Activated CD4-positive, alpha-beta T cell treated with anti-CD3 and anti-CD28 coated beads for 36 hours (primary cell): ENCODE data around the gene YIPF5. TPM values are rescaled to one million over a fixed set of nuclear protein-coding genes. Genes with fewer than 3 reads are reported as not detected.
A peak's percentile ranks its signal among the peaks of the same experiment; 100 is the strongest.

Experiments
- ATAC-seq: fragments of 200-7000 bp; cut with Tn5 transposase; one replicate; pipeline ENCODE4 v1.10.0; 2021; ENCODE audit warnings: mild to moderate bottlenecking, moderate library complexity
- CTCF ChIA-PET: fragments of 350-600 bp; sonication (Branson Sonifier 250); formaldehyde crosslinking; loops from one replicate; lab custom pipeline; 2021; ENCODE audit warnings: antibody characterized with exemption; lab: Charles Lee
- POLR2A ChIA-PET: fragments of 350-600 bp; sonication (Branson Sonifier 250); formaldehyde crosslinking; loops from one replicate; lab custom pipeline; 2021; ENCODE audit warnings: antibody characterized with exemption, inconsistent platforms; lab: Charles Lee
- DNase-seq: peaks from one replicate; pipeline ENCODE4 v3.0.0-alpha.2; 2020
- H3K27ac Mint-ChIP-seq: one replicate; pipeline ENCODE4 v1.8.0; 2021; ENCODE audit warnings: mixed read lengths
- H3K27me3 Mint-ChIP-seq: one replicate; pipeline ENCODE4 v1.8.0; 2021; ENCODE audit warnings: mixed read lengths
- H3K36me3 Mint-ChIP-seq: one replicate; pipeline ENCODE4 v1.8.0; 2021; ENCODE audit warnings: low read depth, mixed read lengths
- H3K4me1 Mint-ChIP-seq: one replicate; pipeline ENCODE4 v1.8.0; 2021; ENCODE audit warnings: mixed read lengths
- H3K4me3 Mint-ChIP-seq: one replicate; pipeline ENCODE4 v1.8.0; 2021; ENCODE audit warnings: mild to moderate bottlenecking, moderate library complexity, mixed read lengths
- H3K9me3 Mint-ChIP-seq: one replicate; pipeline ENCODE4 v1.8.0; 2021; ENCODE audit warnings: low read depth, mixed read lengths
- intact Hi-C, 2 experiments: fragments of 100-400 bp; cut with DNase I in 1 of 2; cut with micrococcal nuclease in 1 of 2; formaldehyde crosslinking; loops; one replicate each; pipeline versions ENCODE4 v1.14.2 to v1.15.1; 2022 to 2024; cut with DNase I, micrococcal nuclease
- total RNA-seq, 2 experiments: library from RNA; stranded (reverse); gene quantifications; one replicate each; pipeline ENCODE4 v1.2.3, GENCODE V29; 2021

YIPF5 gene
- total RNA-seq, result 10 to 100 TPM; 39.1 to 44.2 TPM

DNA sequence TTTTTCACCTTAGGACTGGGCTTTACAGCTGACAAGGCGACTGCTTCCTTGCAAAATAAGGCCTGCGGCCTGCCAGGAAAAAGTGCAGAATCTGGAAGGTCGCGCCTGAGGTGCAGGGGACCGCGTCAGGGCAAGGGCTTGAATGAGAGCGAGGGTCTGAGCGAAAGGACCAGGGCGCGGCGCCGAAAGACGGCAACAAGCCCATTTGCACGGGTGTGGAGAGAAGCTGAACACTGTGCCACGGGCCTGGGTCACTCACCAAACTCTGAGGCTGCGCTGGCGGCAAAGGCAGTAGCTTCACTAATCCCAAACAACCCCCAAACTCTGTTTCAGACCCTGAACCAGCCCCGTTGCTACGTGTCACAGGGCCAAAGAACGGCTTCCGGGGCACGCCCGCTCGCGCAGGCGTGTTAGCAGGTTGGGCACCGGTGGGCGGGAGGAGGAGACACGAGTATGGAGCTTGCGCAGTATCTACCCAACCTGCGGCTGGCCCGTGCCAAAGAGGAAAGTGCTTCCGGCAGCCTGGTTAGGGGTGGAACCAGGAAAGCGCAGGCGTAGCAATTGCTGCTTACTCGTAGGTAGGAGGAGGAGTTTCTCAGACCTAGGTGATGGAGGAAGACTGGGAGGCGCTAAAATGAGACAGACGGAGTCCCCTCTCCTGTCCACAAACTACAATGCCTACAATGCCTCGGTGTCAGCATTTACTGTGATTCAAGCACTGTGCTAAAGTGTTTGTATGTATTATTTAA, at the start of gene YIPF5, which contains the start of gene KCTD16:
YIPF5 (minus strand) TSS at position 384 of the 749 bp plus-strand sequence. CDS start 704 bp downstream, outside the sequence.
KCTD16 (plus strand) TSS at position 598 of the 749 bp plus-strand sequence.
- CTCF ChIA-PET, result interaction anchor here (0.6 to 4.6 kb wide), 6 partner anchors 10 to 1065 kb away, joined by 3 to 37 read pairs (median 5); no protein-coding TSS in a partner anchor
- peaks cover 20% of the 10 kb centered on the region for H3K36me3 Mint-ChIP-seq

GRCh38 chr5:144219869-144220268, 49.4 kb upstream of the YIPF5 start:
- no peaks in the 10 kb centered on the region for H3K4me1 Mint-ChIP-seq
- H3K27me3 Mint-ChIP-seq, result peaks cover 14% of the 10 kb centered on the region
- H3K27ac Mint-ChIP-seq, result no peak overlapping the region
- POLR2A ChIA-PET, result no interaction called here
- ATAC-seq (no peak), DNase-seq (no peak)
- H3K4me3 Mint-ChIP-seq, result no peak overlapping the region
- intact Hi-C loops, result no loop called here
- CTCF ChIA-PET, result no interaction called here
- no peaks in the 10 kb centered on the region for H3K9me3 Mint-ChIP-seq
- no peaks in the 10 kb centered on the region for H3K36me3 Mint-ChIP-seq

More for the DNA sequence above, at the start of gene YIPF5, which contains the start of gene KCTD16:
- peak within 1 kb of the TSS; percentile 96 for H3K27ac Mint-ChIP-seq
- H3K4me3 Mint-ChIP-seq, result peak within 1 kb of the TSS; percentile 99
- DNase-seq (peak; percentile 98), ATAC-seq (peak; percentile 98)
- H3K4me1 Mint-ChIP-seq, result peaks cover 43% of the 10 kb centered on the region
- POLR2A ChIA-PET, result interaction anchor here (0.9 to 1.1 kb wide), 2 partner anchors 20 to 21 kb away, joined by 3 to 5 read pairs; no protein-coding TSS in a partner anchor
- no peaks in the 10 kb centered on the region for H3K27me3 Mint-ChIP-seq
- intact Hi-C loops, result loop anchor here (1.0 to 2.0 kb wide), 5 partner anchors 20 to 1400 kb away; partner anchors contain the start of gene ARHGAP26 (in 1 of the 2)
- H3K9me3 Mint-ChIP-seq, result no peaks in the 10 kb centered on the region

GRCh38 chr5:144210655-144211054, 40.2 kb upstream of the YIPF5 start:
- POLR2A ChIA-PET, result no interaction called here
- intact Hi-C loops, result no loop called here
- H3K9me3 Mint-ChIP-seq, result no peaks in the 10 kb centered on the region
- H3K27ac Mint-ChIP-seq, result no peak overlapping the region
- CTCF ChIA-PET, result no interaction called here
- ATAC-seq, result no peak
- no peaks in the 10 kb centered on the region for H3K4me1 Mint-ChIP-seq
- H3K4me3 Mint-ChIP-seq, result no peak overlapping the region
- H3K27me3 Mint-ChIP-seq, result peaks cover 40% of the 10 kb centered on the region
- no peaks in the 10 kb centered on the region for H3K36me3 Mint-ChIP-seq
- DNase-seq, result no peak

- Mint-ChIP-seq H3K9me3 (no peaks in the 10 kb centered on the region), H3K36me3 (no peaks in the 10 kb centered on the region), H3K4me3 (no peak overlapping the region), H3K27me3 (peaks cover 43% of the 10 kb centered on the region), H3K4me1 (peaks cover 3% of the 10 kb centered on the region), H3K27ac (no peak overlapping the region)
- intact Hi-C loops, result loop anchor here (10.0 kb wide), 2 partner anchors 185 to 1835 kb away; no protein-coding TSS in a partner anchor
- ATAC-seq (no peak), DNase-seq (no peak)
- POLR2A ChIA-PET, result interaction anchor here (0.6 kb wide), 1 partner anchor 1632 kb away, joined by 3 read pairs; no protein-coding TSS in a partner anchor
- CTCF ChIA-PET, result no interaction called here
Observed at GRCh38 chr5:144209361-144209760, 38.9 kb upstream of the YIPF5 start.

- POLR2A ChIA-PET, result no interaction called here
- Mint-ChIP-seq H3K4me1 (peaks cover 7% of the 10 kb centered on the region), H3K9me3 (no peaks in the 10 kb centered on the region), H3K36me3 (no peaks in the 10 kb centered on the region), H3K27ac (no peak overlapping the region), H3K27me3 (peaks cover 42% of the 10 kb centered on the region), H3K4me3 (no peak overlapping the region)
- intact Hi-C loops, result loop anchor here (10.0 kb wide), 2 partner anchors 187 to 1837 kb away; no protein-coding TSS in a partner anchor
- ATAC-seq (no peak), DNase-seq (no peak)
- CTCF ChIA-PET, result interaction anchor here (0.7 to 1.6 kb wide), 2 partner anchors 18 to 329 kb away, joined by 3 to 4 read pairs; no protein-coding TSS in a partner anchor
Observed at GRCh38 chr5:144207875-144208444, 37.5 kb upstream of the YIPF5 start.

DNA sequence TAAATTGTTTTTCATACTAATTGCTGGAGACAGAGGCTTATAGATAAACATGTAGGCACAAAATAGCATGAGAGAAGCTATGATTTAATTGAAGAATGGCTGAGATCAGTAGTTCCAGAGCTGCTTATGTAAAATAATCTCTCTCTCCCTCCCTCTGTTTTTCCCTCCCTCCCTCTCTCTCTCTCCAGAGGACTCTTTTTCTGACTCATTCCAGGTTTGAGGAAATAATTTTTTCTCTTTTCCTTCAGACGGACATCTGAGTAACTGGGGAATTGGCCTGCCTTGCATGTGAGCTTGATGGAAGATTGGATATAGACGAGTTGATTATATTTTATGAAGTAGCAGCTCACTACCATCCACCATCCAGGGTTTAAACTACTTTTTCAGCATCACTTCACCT, 35.7 kb upstream of the YIPF5 start:
- intact Hi-C loops, result loop anchor here (10.0 kb wide), 2 partner anchors 189 to 1839 kb away; no protein-coding TSS in a partner anchor
- H3K27me3 Mint-ChIP-seq, result peaks cover 41% of the 10 kb centered on the region
- POLR2A ChIA-PET, result interaction anchor here (0.6 kb wide), 2 partner anchors 36 to 966 kb away, joined by 3 to 4 read pairs; no protein-coding TSS in a partner anchor
- H3K4me1 Mint-ChIP-seq, result peaks cover 17% of the 10 kb centered on the region
- no peak for ATAC-seq
- DNase-seq, result no peak
- no peak overlapping the region for H3K27ac Mint-ChIP-seq
- H3K9me3 Mint-ChIP-seq, result no peaks in the 10 kb centered on the region
- H3K4me3 Mint-ChIP-seq, result no peak overlapping the region
- CTCF ChIA-PET, result interaction anchor here (0.6 to 1.8 kb wide), 6 partner anchors 11 to 1620 kb away, joined by 3 to 9 read pairs (median 3); no protein-coding TSS in a partner anchor
- H3K36me3 Mint-ChIP-seq, result no peaks in the 10 kb centered on the region

- ChIA-PET POLR2A (no interaction called here), CTCF (interaction anchor here (0.7 to 1.8 kb wide), 5 partner anchors 58 to 1941 kb away, joined by 3 to 9 read pairs (median 3); no protein-coding TSS in a partner anchor)
- Mint-ChIP-seq H3K27me3 (peaks cover 42% of the 10 kb centered on the region), H3K27ac (no peak overlapping the region), H3K4me1 (peaks cover 17% of the 10 kb centered on the region), H3K4me3 (no peak overlapping the region), H3K9me3 (no peaks in the 10 kb centered on the region), H3K36me3 (no peaks in the 10 kb centered on the region)
- intact Hi-C loops, result loop anchor here (2.0 to 10.0 kb wide), 3 partner anchors 190 to 1840 kb away; no protein-coding TSS in a partner anchor
- DNase-seq (peak; percentile 13), ATAC-seq (no peak)
Observed at GRCh38 chr5:144205141-144205551, 34.7 kb upstream of the YIPF5 start.

DNA sequence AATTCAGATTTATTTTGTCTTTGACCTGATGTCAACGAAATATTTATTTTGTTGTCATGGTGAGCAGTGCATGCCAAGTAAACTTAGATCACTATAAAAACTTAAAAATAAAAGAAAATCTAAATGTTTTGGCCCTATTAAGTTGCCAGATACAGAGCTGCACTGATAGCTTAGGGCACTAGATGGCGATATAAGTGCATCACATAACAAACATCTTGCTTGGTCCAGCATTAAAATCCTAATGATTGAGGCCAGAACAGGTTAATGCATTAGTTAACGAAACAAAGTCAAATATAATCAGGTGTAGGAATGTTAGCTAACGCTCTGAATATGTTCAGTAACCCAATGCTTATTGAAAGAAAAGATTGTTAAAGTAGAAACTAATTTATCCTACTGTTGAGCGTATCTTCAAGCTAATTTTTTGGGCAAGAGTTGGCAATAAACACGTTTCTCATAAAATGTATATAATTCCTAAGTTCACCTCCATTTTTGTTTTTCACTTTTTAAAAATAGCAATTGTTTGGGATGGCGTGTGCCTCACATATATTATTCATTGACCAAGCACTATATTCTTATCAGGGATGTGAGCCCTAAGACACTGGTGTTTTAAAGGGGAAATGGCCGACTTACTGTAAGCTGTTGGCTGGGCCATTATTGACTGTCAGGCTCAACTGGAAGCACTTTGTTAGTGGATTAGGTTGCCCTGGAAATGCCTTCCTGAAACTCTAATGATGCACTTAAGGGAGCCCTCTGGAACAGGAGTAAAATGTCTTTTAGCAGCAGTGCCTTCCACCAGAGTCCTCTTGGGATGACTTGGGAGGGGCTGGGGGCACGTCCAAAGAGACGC, 33.5 kb upstream of the YIPF5 start:
- peak; percentile 44 for DNase-seq
- Mint-ChIP-seq H3K4me3 (no peak overlapping the region), H3K4me1 (peaks cover 17% of the 10 kb centered on the region), H3K9me3 (no peaks in the 10 kb centered on the region), H3K27me3 (peaks cover 44% of the 10 kb centered on the region), H3K36me3 (no peaks in the 10 kb centered on the region), H3K27ac (no peak overlapping the region)
- ChIA-PET CTCF (interaction anchor here (0.6 to 1.6 kb wide), 31 partner anchors 8 to 1927 kb away, joined by 3 to 16 read pairs (median 4); no protein-coding TSS in a partner anchor), POLR2A (interaction anchor here (0.6 to 1.1 kb wide), 3 partner anchors 10 to 375 kb away, joined by 3 to 8 read pairs (median 3); no protein-coding TSS in a partner anchor)
- peak; percentile 61 for ATAC-seq
- intact Hi-C loops, result loop anchor here (1.0 to 10.0 kb wide), 7 partner anchors 191 to 1848 kb away; no protein-coding TSS in a partner anchor

- POLR2A ChIA-PET, result no interaction called here
- Mint-ChIP-seq H3K27ac (no peak overlapping the region), H3K4me3 (no peak overlapping the region), H3K27me3 (peaks cover 40% of the 10 kb centered on the region), H3K9me3 (no peaks in the 10 kb centered on the region), H3K4me1 (peaks cover 17% of the 10 kb centered on the region), H3K36me3 (no peaks in the 10 kb centered on the region)
- DNase-seq (peak; percentile 28), ATAC-seq (peak; percentile 44)
- CTCF ChIA-PET, result interaction anchor here (1.3 to 1.6 kb wide), 2 partner anchors 10 to 1928 kb away, joined by 6 read pairs; no protein-coding TSS in a partner anchor
- intact Hi-C loops, result loop anchor here (2.0 to 10.0 kb wide), 5 partner anchors 192 to 1850 kb away; no protein-coding TSS in a partner anchor
Observed at GRCh38 chr5:144202726-144203125, 32.3 kb upstream of the YIPF5 start.

DNA sequence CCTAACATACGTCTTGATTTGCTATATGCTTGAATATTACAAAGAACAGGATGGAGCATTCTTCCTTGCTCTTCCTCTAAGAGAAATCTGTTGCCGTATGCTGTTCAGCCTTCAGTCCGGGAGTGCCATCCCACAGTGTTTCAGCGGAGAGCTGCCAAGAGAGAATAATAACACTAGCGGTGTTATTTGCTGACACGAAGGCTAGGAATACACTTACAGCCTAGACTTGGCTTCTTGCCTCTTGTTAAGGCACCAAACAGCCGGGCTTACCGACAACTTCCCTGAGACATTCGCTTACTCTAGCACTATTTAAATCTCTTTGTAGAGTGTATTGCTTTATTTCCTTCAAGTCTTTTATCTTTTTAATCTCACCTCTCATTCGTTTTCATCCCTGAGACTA, 31.6 kb upstream of the YIPF5 start:
- no peak overlapping the region for H3K27ac Mint-ChIP-seq
- no peaks in the 10 kb centered on the region for H3K9me3 Mint-ChIP-seq
- H3K36me3 Mint-ChIP-seq, result no peaks in the 10 kb centered on the region
- DNase-seq (no peak), ATAC-seq (no peak)
- intact Hi-C loops, result loop anchor here (2.0 to 10.0 kb wide), 5 partner anchors 193 to 1850 kb away; no protein-coding TSS in a partner anchor
- peaks cover 17% of the 10 kb centered on the region for H3K4me1 Mint-ChIP-seq
- POLR2A ChIA-PET, result no interaction called here
- CTCF ChIA-PET, result no interaction called here
- H3K27me3 Mint-ChIP-seq, result peaks cover 37% of the 10 kb centered on the region
- H3K4me3 Mint-ChIP-seq, result no peak overlapping the region
